K562 (cell line): ENCODE data around the gene OR7D2. TPM values are rescaled to one million over a fixed set of nuclear protein-coding genes. Genes with fewer than 3 reads are reported as not detected.

ENCODE experiments used
- ARID2 ChIP-seq: fragments of 450-650 bp; IDR thresholded peaks from 2 replicates; pipeline ENCODE4 v1.6.1; 2017; ENCODE audit warnings: antibody characterized with exemption, mild to moderate bottlenecking
- BRCA1 ChIP-seq, 2 experiments: fragments of 450-650 bp in 1 of 2; sonication (generic) in 1 of 2; formaldehyde crosslinking in 1 of 2; IDR thresholded peaks; 2 replicates each; pipeline versions ENCODE4 v1.5.0 to v1.6.1; 2017 to 2020; ENCODE audit warnings: mild to moderate bottlenecking in 1 of 2, missing genetic modification reagents in 1 of 2
- CGGBP1 ChIP-seq: fragments of 250-450 bp; sonication (Bioruptor Pico); IDR thresholded peaks from 2 replicates; pipeline ENCODE4 v1.9.0; 2021; ENCODE audit warnings: mild to moderate bottlenecking
- DPF2 ChIP-seq: fragments of 450-650 bp; IDR thresholded peaks from 2 replicates; pipeline ENCODE4 v1.6.1; 2016
- KLF16 ChIP-seq: IDR thresholded peaks from 2 replicates; pipeline ENCODE4 v1.6.1; 2016; ENCODE audit warnings: antibody characterized with exemption
- MAFF ChIP-seq: IDR thresholded peaks from 2 replicates; pipeline ENCODE4 v1.6.1; 2012; ENCODE audit warnings: low read length, improper control_type of control experiment
- RAD21 ChIP-seq, 2 experiments: fragments of 250-450 bp in 1 of 2; fragments of 450-650 bp in 1 of 2; sonication (Bioruptor Pico) in 1 of 2; formaldehyde crosslinking in 1 of 2; IDR thresholded peaks in 1 of 2; conservative IDR thresholded peaks in 1 of 2; 2 replicates each; pipeline versions ENCODE4 v1.4.0 to v1.8.0; 2020 to 2022; ENCODE audit warnings: mild to moderate bottlenecking in 2 of 2, moderate library complexity in 1 of 2
- RAD51 ChIP-seq: fragments of 450-650 bp; IDR thresholded peaks from 2 replicates; pipeline ENCODE4 v1.7.1; 2016; ENCODE audit warnings: low read depth, mild to moderate bottlenecking, borderline replicate concordance
- SMC3 ChIP-seq: conservative IDR thresholded peaks from 2 replicates; pipeline ENCODE4 v1.6.1; 2011; ENCODE audit warnings: low read depth, low read length, improper control_type of control experiment; ENCODE audit not compliant: insufficient read depth
- USF2 ChIP-seq: sonication (generic); formaldehyde crosslinking; IDR thresholded peaks from 2 replicates; pipeline ENCODE4 v1.5.0; 2020; ENCODE audit warnings: missing genetic modification reagents
- ZNF239 ChIP-seq: fragments of 250-450 bp; sonication (Bioruptor Pico); IDR thresholded peaks from 2 replicates; pipeline ENCODE4 v1.4.0; 2020; ENCODE audit warnings: mild to moderate bottlenecking
- polyA plus RNA-seq, 8 experiments: library from polyadenylated mRNA; depleted of rRNA in 4 of 8; stranded (reverse) in 5 of 8; unstranded in 3 of 8; fragments of >200 nt; fragmentation: Nextera tagmentation in 2 of 8; fragmentation: Illumina TruSeq in 1 of 8; extraction: Ambion mirVana in 2 of 8; extraction: Trizol in 1 of 8; gene quantifications; 2 replicates each; pipeline versions ENCODE4 v1.2.1 to v1.2.3, GENCODE V29; 2011 to 2014; ENCODE audit warnings: inconsistent platforms in 1 of 8, missing spikeins in 1 of 8
- total RNA-seq, 7 experiments: library from RNA; depleted of rRNA in 6 of 7; stranded (reverse); fragments of >200 nt in 6 of 7; fragmentation: Illumina TruSeq in 2 of 7; extraction: Trizol in 2 of 7; gene quantifications; 2 replicates each; pipeline versions ENCODE4 v1.2.1 to v1.2.3, GENCODE V29; 2011 to 2021; ENCODE audit warnings: low replicate concordance in 1 of 7
- TF ChIP-seq, protein P1 (sequence below), 3 experiments: IDR thresholded peaks in 2 of 3; conservative IDR thresholded peaks in 1 of 3; 2 replicates each; pipeline ENCODE4 v1.5.1; 2011 to 2012; ENCODE audit warnings: low read length in 3 of 3, mild to moderate bottlenecking in 3 of 3, control low read depth in 2 of 3, improper control_type of control experiment in 1 of 3, inconsistent platforms in 1 of 3, low read depth in 1 of 3, mixed read lengths in 1 of 3, moderate library complexity in 1 of 3; ENCODE audit not compliant: insufficient read depth in 2 of 3
- TF ChIP-seq, protein P2 (sequence below): fragments of 450-650 bp; formaldehyde crosslinking; IDR thresholded peaks from 2 replicates; pipeline ENCODE4 v1.4.0; 2020; ENCODE audit warnings: mild to moderate bottlenecking, moderate library complexity

OR7D2 gene
- total and polyA plus RNA-seq, 9 of the 15 experiments (the other 6 are each of a cell fraction or from before 2014, with no cell fraction given), result 0.05 to 0.75 (median 0.45) TPM

DNA sequence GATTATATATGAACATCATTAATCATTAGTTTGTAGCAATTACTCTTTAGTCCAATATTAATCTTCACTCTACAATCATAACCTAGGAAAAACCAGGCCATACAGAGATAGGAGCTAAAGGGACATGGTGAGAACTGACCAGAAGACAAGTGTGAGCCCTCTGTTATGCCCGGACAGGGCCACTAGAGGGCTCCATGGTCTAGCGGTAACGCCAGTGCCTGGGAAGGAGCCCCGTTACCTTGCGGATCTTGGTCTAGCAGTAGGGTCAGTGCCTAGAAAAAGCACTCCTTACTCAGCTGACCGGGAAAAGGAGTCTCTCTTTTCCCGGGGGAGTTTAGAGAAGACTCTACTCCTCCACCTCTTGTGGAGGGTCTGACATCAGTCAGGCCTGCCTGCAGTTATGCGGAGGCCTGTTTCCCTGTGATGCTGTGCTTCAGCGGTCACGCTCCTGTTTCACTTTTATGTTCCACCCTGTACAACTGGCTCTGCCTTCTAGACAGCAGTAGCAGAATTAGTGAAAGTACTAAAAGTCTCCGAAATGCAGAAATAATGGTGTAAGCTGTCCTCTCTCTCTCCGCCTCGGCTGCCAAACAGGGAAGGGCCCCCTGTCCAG, 26.8 kb downstream of the OR7D2 start (continued):
- no peak for TF ChIP-seq DPF2
- TF ChIP-seq KLF16, result peak; percentile 45; the same call in 1 of the 2 replicates
- TF ChIP-seq, protein P1, sequence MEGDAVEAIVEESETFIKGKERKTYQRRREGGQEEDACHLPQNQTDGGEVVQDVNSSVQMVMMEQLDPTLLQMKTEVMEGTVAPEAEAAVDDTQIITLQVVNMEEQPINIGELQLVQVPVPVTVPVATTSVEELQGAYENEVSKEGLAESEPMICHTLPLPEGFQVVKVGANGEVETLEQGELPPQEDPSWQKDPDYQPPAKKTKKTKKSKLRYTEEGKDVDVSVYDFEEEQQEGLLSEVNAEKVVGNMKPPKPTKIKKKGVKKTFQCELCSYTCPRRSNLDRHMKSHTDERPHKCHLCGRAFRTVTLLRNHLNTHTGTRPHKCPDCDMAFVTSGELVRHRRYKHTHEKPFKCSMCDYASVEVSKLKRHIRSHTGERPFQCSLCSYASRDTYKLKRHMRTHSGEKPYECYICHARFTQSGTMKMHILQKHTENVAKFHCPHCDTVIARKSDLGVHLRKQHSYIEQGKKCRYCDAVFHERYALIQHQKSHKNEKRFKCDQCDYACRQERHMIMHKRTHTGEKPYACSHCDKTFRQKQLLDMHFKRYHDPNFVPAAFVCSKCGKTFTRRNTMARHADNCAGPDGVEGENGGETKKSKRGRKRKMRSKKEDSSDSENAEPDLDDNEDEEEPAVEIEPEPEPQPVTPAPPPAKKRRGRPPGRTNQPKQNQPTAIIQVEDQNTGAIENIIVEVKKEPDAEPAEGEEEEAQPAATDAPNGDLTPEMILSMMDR (IDR thresholded peaks at IDR 0.05 in 2 of 3, conservative IDR thresholded peaks at IDR 0.05 in 1 of 3; ENCODE audit: insufficient read depth in 2 of 3, low read depth in 1 of 3, low read length in 3 of 3), result peak; percentile 79 to 87 (median 83)
- TF ChIP-seq, protein P2, sequence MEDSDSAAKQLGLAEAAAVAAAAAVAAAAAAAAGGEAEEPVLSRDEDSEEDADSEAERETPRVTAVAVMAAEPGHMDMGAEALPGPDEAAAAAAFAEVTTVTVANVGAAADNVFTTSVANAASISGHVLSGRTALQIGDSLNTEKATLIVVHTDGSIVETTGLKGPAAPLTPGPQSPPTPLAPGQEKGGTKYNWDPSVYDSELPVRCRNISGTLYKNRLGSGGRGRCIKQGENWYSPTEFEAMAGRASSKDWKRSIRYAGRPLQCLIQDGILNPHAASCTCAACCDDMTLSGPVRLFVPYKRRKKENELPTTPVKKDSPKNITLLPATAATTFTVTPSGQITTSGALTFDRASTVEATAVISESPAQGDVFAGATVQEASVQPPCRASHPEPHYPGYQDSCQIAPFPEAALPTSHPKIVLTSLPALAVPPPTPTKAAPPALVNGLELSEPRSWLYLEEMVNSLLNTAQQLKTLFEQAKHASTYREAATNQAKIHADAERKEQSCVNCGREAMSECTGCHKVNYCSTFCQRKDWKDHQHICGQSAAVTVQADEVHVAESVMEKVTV (CRISPR knock-in tag), result peak; percentile 65; the same call in 1 of the 2 replicates
- 0 out of 2 replicates have a peak, but pooled peaks have one; percentile 48 for TF ChIP-seq ARID2
- peak; percentile 67 to 92 for TF ChIP-seq RAD21 (CRISPR knock-in tag; conservative IDR thresholded peaks at IDR 0.05 in 1 of 2, IDR thresholded peaks at IDR 0.05 in 1 of 2)
- TF ChIP-seq BRCA1 (IDR thresholded peaks at IDR 0.05), result no peak
- no peak for TF ChIP-seq BRCA1 (CRISPR knock-in tag; IDR thresholded peaks at IDR 0.05)
- no peak for TF ChIP-seq MAFF
- TF ChIP-seq ZNF239 (CRISPR knock-in tag), result no peak
- TF ChIP-seq CGGBP1, result no peak
- 0 out of 2 replicates have a peak, but pooled peaks have one; percentile 19 for TF ChIP-seq RAD51
- TF ChIP-seq SMC3, result peak; percentile 77
- peak; percentile 24; the same call in 1 of the 2 replicates for TF ChIP-seq USF2
